Epidermal melanocyte (primary cell): Measurements from ENCODE around the gene IARS2.
A peak's percentile ranks its signal among the peaks of the same experiment; 100 is the strongest.
"Not testable (repeated sequence)": the region's sequence is repeated elsewhere in the genome, so short reads cannot be mapped to it uniquely, and the experiment has no call there.

Source experiments
- DNase-seq: peaks from one replicate; pipeline ENCODE4 v3.0.0; 2011; ENCODE audit warnings: low spot score; ENCODE audit not compliant: insufficient read length

IARS2 gene

DNA sequence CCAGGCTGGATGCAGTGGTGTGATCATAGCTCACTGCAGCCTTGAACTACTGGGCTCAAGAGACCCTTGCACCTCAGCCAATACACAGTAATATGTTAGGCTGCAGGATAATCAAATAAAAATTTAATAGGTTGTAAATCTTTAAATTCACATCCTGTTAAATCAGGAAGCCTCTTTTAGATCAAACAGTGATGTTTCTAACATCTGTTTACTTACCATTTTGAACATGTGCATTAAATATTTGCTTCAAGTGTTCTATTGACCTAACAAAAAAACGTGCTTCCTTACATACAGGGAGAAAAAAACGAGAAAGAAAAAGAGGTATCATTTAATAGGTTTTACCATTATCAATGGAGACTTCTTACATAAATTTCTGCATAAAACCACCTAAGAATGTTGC is 70.6 kb downstream of the IARS2 start:
- no peak for DNase-seq

- no peak for DNase-seq
Observed at GRCh38 chr1:220166853-220167252, 72.9 kb downstream of the IARS2 start.

DNA sequence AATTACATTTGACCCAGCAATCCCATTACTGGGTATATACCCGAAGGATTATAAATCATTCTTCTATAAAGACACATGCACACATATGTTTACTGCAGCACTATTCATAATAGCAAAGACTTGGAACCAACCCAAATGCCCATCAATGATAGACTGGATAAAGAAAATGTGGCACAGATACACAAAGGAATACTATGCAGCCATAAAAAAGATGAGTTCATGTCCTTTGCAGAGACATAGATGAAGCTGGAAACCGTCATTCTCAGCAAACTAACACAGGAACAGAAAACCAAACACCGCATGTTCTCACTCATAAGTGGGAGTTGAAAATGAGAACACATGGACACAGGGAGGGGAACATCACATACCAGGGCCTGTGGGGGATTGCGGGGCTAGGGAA is 76.0 kb downstream of the IARS2 start:
- not testable (repeated sequence) for DNase-seq

- no peak for DNase-seq
Observed at GRCh38 chr1:220170836-220171526, 77.0 kb downstream of the IARS2 start.

DNA sequence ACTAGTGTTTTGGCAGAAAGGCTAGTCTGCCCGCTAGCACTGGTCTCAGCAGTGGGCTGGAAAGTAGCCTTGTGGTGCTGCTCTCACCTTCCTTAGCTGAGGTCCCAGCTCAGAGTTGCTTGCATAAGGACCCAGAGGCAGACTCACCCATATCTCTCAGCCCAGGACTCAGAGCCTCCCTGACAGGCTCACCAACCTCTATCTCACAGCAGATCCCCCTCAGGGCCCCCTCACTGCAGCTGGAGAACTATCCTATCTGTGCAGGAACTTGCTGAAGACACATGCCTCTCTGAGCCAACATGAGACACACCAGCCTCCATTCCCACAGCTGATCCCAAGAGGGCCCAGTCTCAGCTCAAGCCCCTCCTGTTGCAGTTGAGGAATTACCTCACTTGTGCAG is 82.6 kb downstream of the IARS2 start:
- no peak for DNase-seq

- DNase-seq, result no peak
Observed at GRCh38 chr1:220182111-220182510, 88.2 kb downstream of the IARS2 start.

DNA sequence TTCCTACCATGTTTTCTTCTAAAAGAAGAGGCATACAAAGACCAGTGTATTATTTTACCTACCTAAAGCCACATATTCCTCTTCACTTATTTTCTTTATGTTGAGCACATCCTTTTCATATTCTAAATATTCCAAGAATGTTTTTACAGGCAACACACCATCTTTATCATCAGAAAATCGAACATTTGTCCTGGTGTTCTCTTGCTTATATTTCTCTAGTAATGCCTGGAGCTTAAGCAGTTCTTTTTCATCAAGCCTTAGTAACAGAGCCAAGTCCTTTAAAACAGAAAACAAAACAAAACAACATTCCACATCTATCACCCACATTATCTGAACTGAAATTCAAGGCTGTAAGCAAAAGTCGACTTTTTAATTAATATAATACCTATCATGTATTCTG is 88.7 kb downstream of the IARS2 start:
- no peak for DNase-seq

- DNase-seq, result no peak
Observed at GRCh38 chr1:220184506-220184905, 90.6 kb downstream of the IARS2 start.

DNA sequence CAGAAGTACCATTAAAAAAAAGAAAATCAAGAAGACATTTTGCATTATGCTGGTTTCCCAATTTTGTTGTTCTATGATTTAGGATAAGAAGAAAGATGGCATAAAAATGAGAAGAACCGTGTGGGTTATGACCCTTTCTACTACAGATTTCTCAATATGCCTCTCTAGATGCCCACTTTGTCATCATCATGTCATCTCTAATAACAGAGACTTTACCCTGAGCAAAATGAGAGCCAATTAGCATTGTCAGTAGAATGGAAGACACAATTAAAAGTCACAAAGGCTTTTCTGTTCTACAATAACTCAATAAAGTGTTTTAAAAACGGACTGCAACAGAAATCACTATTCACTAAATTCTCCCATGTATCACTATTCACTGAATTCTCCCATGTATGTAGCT is 92.8 kb downstream of the IARS2 start:
- no peak for DNase-seq

GRCh38 chr1:220188538-220188937 is 94.6 kb downstream of the IARS2 start:
- DNase-seq, result no peak

DNA sequence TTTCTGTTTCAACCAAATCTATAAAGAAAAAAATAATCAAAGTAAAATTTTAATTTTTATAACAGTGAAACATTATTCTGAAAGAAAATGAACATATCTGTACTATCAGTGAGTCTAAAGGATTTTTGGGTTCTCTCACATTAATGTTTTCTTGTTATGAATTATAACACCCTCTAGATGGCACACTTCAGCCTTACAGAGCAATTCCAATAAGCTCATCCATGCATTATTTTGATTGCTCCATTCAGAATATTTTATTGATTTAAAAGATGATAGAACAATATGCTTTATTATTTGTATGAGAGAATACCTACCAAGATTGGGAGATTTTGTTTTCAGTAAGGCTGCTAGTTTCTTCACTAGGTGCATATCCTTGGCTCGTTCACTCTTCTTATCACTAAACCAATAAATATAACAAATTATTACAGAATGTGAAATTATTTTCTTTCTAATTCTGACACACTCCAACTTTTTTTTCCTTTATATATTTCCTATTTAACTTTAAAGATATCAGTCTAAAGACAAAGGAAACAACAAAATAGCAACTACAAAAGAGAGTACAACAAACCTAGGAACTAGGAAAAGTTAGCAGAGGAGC is 95.9 kb downstream of the IARS2 start:
- peak; percentile 21 for DNase-seq

DNA sequence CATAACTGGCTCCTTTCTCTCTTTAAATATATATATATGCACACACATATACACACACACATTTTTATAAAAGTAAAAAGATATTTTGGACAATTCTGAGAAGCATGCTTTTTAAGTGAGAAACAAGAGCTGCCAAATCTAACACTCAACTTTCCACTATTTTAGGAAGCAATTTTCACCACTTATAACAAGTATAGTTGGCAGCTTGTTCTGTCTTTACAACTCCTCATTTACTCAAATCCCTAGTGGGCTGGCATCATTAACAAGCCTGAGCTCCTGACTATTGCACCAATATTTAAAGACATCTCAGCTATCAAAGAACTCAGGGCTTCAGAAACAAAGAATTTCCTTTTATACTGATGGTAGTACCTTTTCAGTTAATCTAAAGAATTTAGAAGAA is 101.8 kb downstream of the IARS2 start:
- no peak for DNase-seq
